AG09309 (cell line): ENCODE results near the gene INO80E.
A peak's percentile ranks its signal among the peaks of the same experiment; 100 is the strongest.
"Not testable (repeated sequence)": the region's sequence is repeated elsewhere in the genome, so short reads cannot be mapped to it uniquely, and the experiment has no call there.

Experiments
- DNase-seq: peaks from one replicate; pipeline ENCODE4 v3.0.0-alpha.2; 2010; ENCODE audit warnings: low read depth
- H3K4me3 ChIP-seq: 2 replicates; pipeline ENCODE4 v1.5.1; 2011; ENCODE audit warnings: mild to moderate bottlenecking, low read depth, low read length, moderate library complexity; ENCODE audit not compliant: control insufficient read depth
- TF ChIP-seq, protein P1 (sequence below): IDR thresholded peaks from 2 replicates; pipeline ENCODE4 v1.5.1; 2011; ENCODE audit warnings: mild to moderate bottlenecking, low read depth, low read length, inconsistent platforms; ENCODE audit not compliant: insufficient read depth, control insufficient read depth; ENCODE audit errors: missing control alignments

Gene INO80E

DNA sequence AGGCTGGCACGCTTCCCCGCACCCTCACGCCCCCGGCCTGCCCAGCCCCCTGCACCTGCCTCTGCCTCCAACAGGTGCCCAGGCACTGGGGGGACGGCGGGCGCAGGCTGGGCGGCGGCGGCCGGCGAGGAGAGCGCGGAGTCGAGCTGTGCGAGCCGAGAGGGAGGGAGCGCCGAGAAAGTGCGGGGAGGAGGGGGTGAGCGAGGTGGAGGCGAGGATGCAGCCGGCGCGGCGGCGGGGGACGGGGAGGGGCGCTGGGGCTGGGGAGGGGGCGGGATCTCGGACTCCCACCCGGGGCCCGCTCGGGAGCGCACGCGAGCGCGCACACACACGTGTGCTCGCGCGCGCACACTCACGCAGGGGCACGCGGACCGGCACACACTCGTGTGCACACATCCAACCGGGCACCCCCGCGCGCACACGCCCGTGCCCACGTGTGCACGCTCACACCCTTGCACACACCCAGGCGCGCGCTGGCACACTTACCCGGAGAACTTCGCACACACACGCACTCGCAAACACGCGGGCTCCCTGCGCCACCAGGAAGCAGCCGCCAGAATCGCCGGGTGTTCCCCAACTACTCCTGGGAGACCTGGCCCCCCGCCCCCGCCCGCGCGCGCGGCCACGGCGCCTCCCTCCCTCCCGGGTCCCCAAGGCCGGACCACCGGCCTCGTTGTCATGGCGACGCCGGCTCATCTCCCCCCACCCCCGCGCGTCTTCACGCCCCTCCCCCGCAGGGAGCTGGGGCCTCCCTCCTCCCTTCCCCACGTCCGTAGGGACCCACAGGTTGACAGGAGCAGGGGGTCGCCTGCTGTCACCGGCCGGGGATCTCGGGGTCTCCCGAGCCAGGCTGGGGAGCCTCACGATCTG, 15.0 kb downstream of the INO80E start, which contains the start of gene DOC2A:
TSS of gene DOC2A (minus strand) at position 184 of the 870 bp plus-strand sequence. CDS start 805 bp downstream, outside the sequence.
- peak within 1 kb of the TSS; percentile 38 for H3K4me3 ChIP-seq
- no peak for DNase-seq
- TF ChIP-seq, protein P1, sequence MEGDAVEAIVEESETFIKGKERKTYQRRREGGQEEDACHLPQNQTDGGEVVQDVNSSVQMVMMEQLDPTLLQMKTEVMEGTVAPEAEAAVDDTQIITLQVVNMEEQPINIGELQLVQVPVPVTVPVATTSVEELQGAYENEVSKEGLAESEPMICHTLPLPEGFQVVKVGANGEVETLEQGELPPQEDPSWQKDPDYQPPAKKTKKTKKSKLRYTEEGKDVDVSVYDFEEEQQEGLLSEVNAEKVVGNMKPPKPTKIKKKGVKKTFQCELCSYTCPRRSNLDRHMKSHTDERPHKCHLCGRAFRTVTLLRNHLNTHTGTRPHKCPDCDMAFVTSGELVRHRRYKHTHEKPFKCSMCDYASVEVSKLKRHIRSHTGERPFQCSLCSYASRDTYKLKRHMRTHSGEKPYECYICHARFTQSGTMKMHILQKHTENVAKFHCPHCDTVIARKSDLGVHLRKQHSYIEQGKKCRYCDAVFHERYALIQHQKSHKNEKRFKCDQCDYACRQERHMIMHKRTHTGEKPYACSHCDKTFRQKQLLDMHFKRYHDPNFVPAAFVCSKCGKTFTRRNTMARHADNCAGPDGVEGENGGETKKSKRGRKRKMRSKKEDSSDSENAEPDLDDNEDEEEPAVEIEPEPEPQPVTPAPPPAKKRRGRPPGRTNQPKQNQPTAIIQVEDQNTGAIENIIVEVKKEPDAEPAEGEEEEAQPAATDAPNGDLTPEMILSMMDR, result no peak

DNA sequence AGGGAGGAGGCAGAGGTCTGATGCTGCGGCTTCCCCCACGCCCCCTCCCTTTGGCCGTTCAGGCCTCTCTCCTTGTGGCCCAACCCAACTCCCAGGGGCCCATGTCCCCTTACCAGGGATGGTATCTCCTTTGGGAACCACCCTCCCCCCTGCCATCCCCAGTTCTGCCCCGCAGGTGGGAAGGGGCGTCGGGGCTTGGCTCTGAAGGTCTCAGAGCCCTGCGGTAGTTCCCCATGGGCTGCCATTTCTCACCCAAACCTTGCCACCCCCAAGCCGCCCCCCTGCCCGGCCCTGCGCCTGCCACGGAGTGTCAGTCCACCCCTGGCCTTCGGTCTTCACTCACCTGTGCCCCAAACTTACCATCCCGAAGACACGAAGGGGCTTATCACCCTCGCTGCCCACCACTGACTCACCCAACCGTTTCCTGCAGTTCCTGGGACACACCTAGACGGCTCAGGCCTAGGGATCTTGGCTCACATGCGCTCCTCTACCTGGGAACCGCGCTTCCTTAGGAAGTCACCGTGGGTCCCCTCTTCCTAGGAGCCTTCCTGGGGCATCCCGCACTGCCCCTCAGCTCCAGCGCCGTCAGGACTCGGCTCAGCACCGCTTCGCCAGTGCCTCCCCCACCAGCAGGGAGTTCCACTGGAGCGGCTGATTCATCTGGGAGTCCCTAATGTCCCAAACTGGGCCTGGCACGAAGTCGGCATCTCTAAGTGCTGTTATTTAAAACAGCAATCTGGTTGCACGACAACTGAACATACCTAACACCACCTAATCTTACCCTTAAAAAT, 15.9 kb downstream of the INO80E start:
- TF ChIP-seq, protein P1, result no peak
- no peak for DNase-seq
- no peak overlapping the region; the same call in 1 of the 2 replicates for H3K4me3 ChIP-seq

DNA sequence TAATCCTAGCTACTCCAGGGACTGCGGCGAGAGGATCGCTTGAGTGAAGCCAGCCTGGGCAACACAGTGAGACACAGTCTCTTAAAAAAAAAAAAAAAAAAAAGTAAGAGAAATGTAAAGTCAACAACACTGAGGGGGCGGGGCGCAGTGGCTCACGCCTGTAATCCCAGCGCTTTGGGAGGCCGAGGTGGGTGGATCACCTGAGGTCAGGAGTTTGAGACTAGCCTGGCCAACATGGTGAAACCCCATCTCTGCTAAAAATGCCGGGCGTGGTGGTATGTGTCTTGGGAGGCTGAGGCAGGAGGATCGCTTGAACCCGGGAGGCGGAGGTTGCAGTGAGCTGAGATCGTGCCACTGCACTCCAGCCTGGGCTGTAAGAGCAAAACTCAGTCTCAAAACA, 16.6 kb downstream of the INO80E start:
- DNase-seq, H3K4me3 ChIP-seq: not testable (repeated sequence)

DNA sequence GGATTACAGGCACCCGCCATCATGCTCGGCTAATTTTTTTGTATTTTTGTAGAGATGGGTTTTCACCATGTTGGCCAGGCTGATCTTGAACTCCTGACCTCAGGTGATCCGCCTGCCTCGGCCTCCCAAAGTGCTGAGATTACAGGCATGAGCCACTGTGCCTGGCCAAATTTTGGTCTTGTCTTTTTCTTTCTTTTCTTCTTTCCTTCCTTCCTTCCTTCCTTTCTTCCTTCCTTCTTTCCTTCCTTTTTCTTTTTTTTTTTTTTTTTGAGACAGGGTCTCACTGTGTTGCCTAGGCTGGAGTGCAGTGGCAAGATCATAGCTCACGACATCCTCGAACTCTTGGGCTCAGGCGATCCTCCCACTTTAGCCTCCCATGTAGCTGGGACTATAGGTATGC, 19.4 kb downstream of the INO80E start:
- not testable (repeated sequence) for H3K4me3 ChIP-seq, DNase-seq

DNA sequence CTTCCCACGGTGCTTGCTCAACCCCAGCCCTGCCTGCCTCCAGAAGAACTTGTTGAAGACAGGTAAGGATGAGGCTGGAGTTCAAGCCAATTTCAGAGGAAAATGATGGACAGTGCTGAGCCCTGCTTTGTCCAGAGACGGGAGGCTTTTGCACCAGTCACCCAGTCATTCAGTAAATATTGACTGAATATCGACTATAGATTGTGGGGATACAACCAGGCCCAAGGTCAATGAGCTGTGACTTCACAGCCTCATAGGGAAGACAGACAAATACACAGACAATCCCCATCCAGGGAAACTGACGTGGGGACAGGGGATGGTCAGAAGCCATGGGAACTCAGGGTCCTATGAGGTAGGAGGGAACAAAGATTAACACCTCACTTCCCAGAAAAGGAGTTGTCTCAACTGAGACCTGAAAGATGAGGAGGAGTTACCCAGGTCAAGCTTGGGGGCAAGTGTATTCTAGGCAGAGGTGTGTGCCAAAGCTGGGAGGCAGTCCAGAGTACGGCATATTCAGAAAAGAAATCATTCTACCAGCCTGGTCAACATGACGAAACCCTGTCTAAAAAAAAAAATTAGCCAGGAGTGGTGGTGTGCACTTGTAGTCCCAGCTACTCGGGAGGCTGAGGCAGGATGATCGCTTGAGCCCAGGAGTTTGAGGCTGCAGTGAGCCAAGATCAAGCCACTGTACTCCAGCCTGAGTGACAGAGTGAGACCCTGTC, 20.7 kb downstream of the INO80E start:
- no peak for DNase-seq
- no peak overlapping the region for H3K4me3 ChIP-seq
- TF ChIP-seq, protein P1, result no peak

DNA sequence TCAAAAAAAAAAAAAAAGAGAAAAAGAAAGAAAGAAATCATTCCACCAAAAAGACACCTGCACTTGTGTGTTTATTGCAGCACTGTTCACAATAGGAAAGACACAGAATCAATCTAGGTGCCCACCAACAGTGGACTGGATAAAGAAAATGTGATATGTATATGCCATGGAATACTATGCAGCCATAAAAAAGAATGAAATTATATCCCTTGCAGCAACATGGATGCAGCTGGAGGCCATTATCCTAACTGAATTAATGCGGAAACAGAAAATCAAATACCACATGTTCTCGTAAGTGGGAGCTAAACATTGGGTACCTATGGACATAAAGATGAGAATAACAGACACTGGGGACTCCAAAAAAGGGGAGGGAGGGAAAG, 21.2 kb downstream of the INO80E start:
- TF ChIP-seq, protein P1, result no peak
- DNase-seq, result no peak
- no peak overlapping the region for H3K4me3 ChIP-seq

DNA sequence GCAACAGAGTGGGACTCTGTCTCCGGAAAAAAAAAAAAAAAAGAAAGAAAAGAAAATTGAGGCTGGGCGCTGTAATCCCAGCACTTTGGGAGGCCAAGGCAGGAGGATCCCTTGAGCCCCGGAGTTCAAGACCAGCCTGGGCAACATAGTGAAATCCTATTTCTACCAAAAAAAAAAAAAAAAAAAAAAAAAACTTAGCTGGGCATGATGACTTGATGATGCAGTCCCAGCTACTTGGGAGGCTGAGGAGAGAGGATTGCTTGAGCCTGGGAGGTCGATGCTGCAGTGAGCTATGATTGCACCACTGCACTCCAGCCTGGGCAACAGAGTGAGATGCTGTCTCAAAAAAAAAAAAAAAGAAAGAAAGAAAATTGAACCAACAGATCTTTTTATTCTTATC, 21.9 kb downstream of the INO80E start:
- not testable (repeated sequence) for DNase-seq, H3K4me3 ChIP-seq

DNA sequence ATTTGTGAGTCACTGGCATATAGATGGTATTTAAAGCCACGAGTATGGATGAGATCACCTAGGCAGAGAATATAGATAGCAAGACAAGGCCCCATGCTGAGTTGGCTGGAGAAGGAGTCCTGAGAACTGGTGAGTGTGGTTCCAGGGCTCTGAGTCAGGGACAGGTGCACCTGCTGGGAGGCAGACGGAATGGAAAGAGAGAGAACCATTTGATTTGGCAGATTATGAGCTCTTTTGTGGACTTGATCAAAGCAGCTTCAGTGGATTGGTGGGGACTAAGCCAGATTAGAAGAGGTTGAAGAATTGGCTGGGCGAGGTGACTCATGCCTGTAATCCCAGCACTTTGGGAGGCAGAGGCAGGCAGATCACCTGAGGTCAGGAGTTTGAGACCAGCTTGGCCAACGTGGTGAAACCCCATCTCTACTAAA, 22.7 kb downstream of the INO80E start:
- TF ChIP-seq, protein P1, result no peak
- no peak for DNase-seq
- no peak overlapping the region for H3K4me3 ChIP-seq
